OCI-LY7 (cell line): ENCODE measurements around the gene MMP15. TPM values are rescaled to one million over a fixed set of nuclear protein-coding genes. Genes with fewer than 3 reads are reported as not detected.

ENCODE experiments used
- BruUV-seq: library from RNA; stranded (reverse); fragments of 400-500 nt; replicated peaks from 2 replicates; lab custom pipeline; 2021; lab: Mats Ljungman, UMichigan
- CTCF ChIA-PET: fragments of 300-600 bp; sonication (Branson Sonifier 250); formaldehyde crosslinking; loops from one replicate; lab custom pipeline; 2022; ENCODE audit warnings: antibody characterized with exemption; ENCODE audit not compliant: unreplicated experiment; lab: Charles Lee
- POLR2A ChIA-PET: fragments of 300-600 bp; sonication (Branson Sonifier 250); formaldehyde crosslinking; loops from one replicate; lab custom pipeline; 2022; ENCODE audit warnings: antibody characterized with exemption; lab: Charles Lee
- DNase-seq: peaks from one replicate; pipeline ENCODE4 v3.0.0-alpha.2; 2015; ENCODE audit warnings: low spot score
- H2AFZ ChIP-seq: fragments of 200-600 bp; sonication (generic), shearing (Covaris generic); 2 replicates; pipeline ENCODE4 v1.6.1; 2014; ENCODE audit warnings: mild to moderate bottlenecking, antibody characterized with exemption, low read length, moderate library complexity
- H3K27ac ChIP-seq: fragments of 200-600 bp; sonication (generic); 2 replicates; pipeline ENCODE4 v1.5.1; 2014; ENCODE audit warnings: mixed run types, low read depth, mild to moderate bottlenecking, moderate library complexity, low read length, inconsistent platforms; ENCODE audit not compliant: poor library complexity, severe bottlenecking
- H3K36me3 ChIP-seq: fragments of 200-600 bp; sonication (generic); 2 replicates; pipeline ENCODE4 v1.6.1; 2014; ENCODE audit warnings: mild to moderate bottlenecking, antibody characterized with exemption, low read length, moderate library complexity, mixed read lengths; ENCODE audit not compliant: insufficient read depth
- H3K4me1 ChIP-seq: fragments of 200-600 bp; sonication (generic); 2 replicates; pipeline ENCODE4 v1.5.1; 2014; ENCODE audit warnings: mild to moderate bottlenecking, low read length; ENCODE audit not compliant: insufficient read depth, poor library complexity, severe bottlenecking
- H3K4me2 ChIP-seq: fragments of 200-600 bp; sonication (generic); 2 replicates; pipeline ENCODE4 v1.6.1; 2014; ENCODE audit warnings: mild to moderate bottlenecking, low read length
- H3K4me3 ChIP-seq: fragments of 200-600 bp; sonication (generic); 2 replicates; pipeline ENCODE4 v1.5.1; 2014; ENCODE audit warnings: mild to moderate bottlenecking, low read depth, low read length; ENCODE audit not compliant: poor library complexity, severe bottlenecking
- H3K79me2 ChIP-seq: fragments of 200-600 bp; sonication (generic); 2 replicates; pipeline ENCODE4 v1.6.1; 2016; ENCODE audit warnings: low read depth, mild to moderate bottlenecking, low read length, moderate library complexity, mixed read lengths; ENCODE audit not compliant: insufficient read depth
- H3K9me2 ChIP-seq: fragments of 200-600 bp; sonication (generic); 2 replicates; pipeline ENCODE4 v1.6.1; 2016; ENCODE audit warnings: mild to moderate bottlenecking, low read length, mixed read lengths; ENCODE audit not compliant: insufficient read depth
- H3K9me3 ChIP-seq: fragments of 200-600 bp; sonication (generic); 2 replicates; pipeline ENCODE4 v1.6.1; 2014; ENCODE audit warnings: mild to moderate bottlenecking, mixed run types, low read length, mixed read lengths
- H4K20me1 ChIP-seq: fragments of 200-600 bp; sonication (generic); 2 replicates; pipeline ENCODE4 v1.6.1; 2014; ENCODE audit warnings: mild to moderate bottlenecking, antibody characterized with exemption, low read length, moderate library complexity, mixed read lengths; ENCODE audit not compliant: insufficient read depth
- EZH2phosphoT487 ChIP-seq: fragments of 200-600 bp; sonication (generic); IDR thresholded peaks from 2 replicates; pipeline ENCODE4 v1.6.1; 2018; ENCODE audit warnings: low read depth, borderline replicate concordance, mild to moderate bottlenecking, mixed run types, antibody characterized with exemption, low read length, moderate library complexity, mixed read lengths
- intact Hi-C: fragments of 100-400 bp; cut with micrococcal nuclease; formaldehyde crosslinking; loops from one replicate; pipeline ENCODE4 v1.10.0; 2022; ENCODE audit not compliant: unreplicated experiment
- total RNA-seq, 2 experiments: library from RNA; depleted of rRNA in 1 of 2; stranded (reverse); fragments of >200 nt in 1 of 2; shearing (Covaris generic) in 1 of 2; gene quantifications; 2 replicates each; pipeline ENCODE4 v1.2.3, GENCODE V29; 2014 to 2022
- TF ChIP-seq, protein P1 (sequence below): fragments of 200-600 bp; sonication (generic); conservative IDR thresholded peaks from 2 replicates; pipeline ENCODE4 v1.5.1; 2014; ENCODE audit warnings: mild to moderate bottlenecking, antibody characterized with exemption, low read length, moderate library complexity, mixed read lengths

The MMP15 gene
- total RNA-seq, 2 experiments from 2014 or later, result 0.21 TPM; not detected in 1

- no TSS peak for BruUV-seq
- intact Hi-C loops, result no loop called here
- Histone ChIP-seq H3K9me3 (no peaks in the 10 kb centered on the region), H2AFZ (no peak overlapping the region), H3K27ac (no peak overlapping the region), H3K4me2 (no peak overlapping the region), H4K20me1 (no peaks in the 10 kb centered on the region), H3K36me3 (peaks cover 10% of the 10 kb centered on the region), H3K79me2 (no peaks in the 10 kb centered on the region), H3K9me2 (no peaks in the 10 kb centered on the region), H3K4me1 (peaks cover 4% of the 10 kb centered on the region), H3K4me3 (no peak overlapping the region)
- DNase-seq, result no peak
- CTCF ChIA-PET, result no interaction called here
- TF ChIP-seq, protein P1, sequence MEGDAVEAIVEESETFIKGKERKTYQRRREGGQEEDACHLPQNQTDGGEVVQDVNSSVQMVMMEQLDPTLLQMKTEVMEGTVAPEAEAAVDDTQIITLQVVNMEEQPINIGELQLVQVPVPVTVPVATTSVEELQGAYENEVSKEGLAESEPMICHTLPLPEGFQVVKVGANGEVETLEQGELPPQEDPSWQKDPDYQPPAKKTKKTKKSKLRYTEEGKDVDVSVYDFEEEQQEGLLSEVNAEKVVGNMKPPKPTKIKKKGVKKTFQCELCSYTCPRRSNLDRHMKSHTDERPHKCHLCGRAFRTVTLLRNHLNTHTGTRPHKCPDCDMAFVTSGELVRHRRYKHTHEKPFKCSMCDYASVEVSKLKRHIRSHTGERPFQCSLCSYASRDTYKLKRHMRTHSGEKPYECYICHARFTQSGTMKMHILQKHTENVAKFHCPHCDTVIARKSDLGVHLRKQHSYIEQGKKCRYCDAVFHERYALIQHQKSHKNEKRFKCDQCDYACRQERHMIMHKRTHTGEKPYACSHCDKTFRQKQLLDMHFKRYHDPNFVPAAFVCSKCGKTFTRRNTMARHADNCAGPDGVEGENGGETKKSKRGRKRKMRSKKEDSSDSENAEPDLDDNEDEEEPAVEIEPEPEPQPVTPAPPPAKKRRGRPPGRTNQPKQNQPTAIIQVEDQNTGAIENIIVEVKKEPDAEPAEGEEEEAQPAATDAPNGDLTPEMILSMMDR, result no peak
- no peak for TF ChIP-seq EZH2phosphoT487
- POLR2A ChIA-PET, result interaction anchor here (1.2 kb wide), 1 partner anchor 24 kb away, joined by 4 read pairs; no protein-coding TSS in a partner anchor
These were observed 31.7 kb upstream of the MMP15 start for GRCh38 chr16:57993897-57994296.

- ChIA-PET CTCF (no interaction called here), POLR2A (no interaction called here)
- H3K4me3 ChIP-seq, result no peak overlapping the region
- H3K4me1 ChIP-seq, result peaks cover 8% of the 10 kb centered on the region
- no peak overlapping the region for H3K27ac ChIP-seq
- no peak overlapping the region for H2AFZ ChIP-seq
- no TSS peak for BruUV-seq
- H3K9me2 ChIP-seq, result no peaks in the 10 kb centered on the region
- no peaks in the 10 kb centered on the region for H3K79me2 ChIP-seq
- H3K4me2 ChIP-seq, result no peak overlapping the region
- DNase-seq, result no peak
- no peaks in the 10 kb centered on the region for H4K20me1 ChIP-seq
- TF ChIP-seq, protein P1, result no peak
- no peak for TF ChIP-seq EZH2phosphoT487
- no peaks in the 10 kb centered on the region for H3K9me3 ChIP-seq
- peaks cover 10% of the 10 kb centered on the region for H3K36me3 ChIP-seq
- intact Hi-C loops, result no loop called here
These were observed 31.2 kb upstream of the MMP15 start for GRCh38 chr16:57994361-57994760.

- BruUV-seq, result no TSS peak
- Histone ChIP-seq H4K20me1 (no peaks in the 10 kb centered on the region), H3K4me2 (no peak overlapping the region), H3K4me3 (no peak overlapping the region), H3K36me3 (peaks cover 10% of the 10 kb centered on the region), H3K27ac (no peak overlapping the region), H3K9me3 (no peaks in the 10 kb centered on the region), H3K4me1 (peaks cover 10% of the 10 kb centered on the region), H3K9me2 (no peaks in the 10 kb centered on the region), H2AFZ (no peak overlapping the region), H3K79me2 (no peaks in the 10 kb centered on the region)
- intact Hi-C loops, result no loop called here
- TF ChIP-seq, protein P1, result peak; percentile 55
- no peak for TF ChIP-seq EZH2phosphoT487
- DNase-seq, result peak; percentile 45
- CTCF ChIA-PET, result no interaction called here
- POLR2A ChIA-PET, result no interaction called here
These were observed 30.8 kb upstream of the MMP15 start for GRCh38 chr16:57994778-57995177.
